ENCODE results near the gene SRSF1. TPM values are rescaled to one million over a fixed set of nuclear protein-coding genes. Genes with fewer than 3 reads are reported as not detected.

SRSF1 gene
- total RNA-seq, 2 experiments from 2014 or later: 531 to 582 TPM

DNA sequence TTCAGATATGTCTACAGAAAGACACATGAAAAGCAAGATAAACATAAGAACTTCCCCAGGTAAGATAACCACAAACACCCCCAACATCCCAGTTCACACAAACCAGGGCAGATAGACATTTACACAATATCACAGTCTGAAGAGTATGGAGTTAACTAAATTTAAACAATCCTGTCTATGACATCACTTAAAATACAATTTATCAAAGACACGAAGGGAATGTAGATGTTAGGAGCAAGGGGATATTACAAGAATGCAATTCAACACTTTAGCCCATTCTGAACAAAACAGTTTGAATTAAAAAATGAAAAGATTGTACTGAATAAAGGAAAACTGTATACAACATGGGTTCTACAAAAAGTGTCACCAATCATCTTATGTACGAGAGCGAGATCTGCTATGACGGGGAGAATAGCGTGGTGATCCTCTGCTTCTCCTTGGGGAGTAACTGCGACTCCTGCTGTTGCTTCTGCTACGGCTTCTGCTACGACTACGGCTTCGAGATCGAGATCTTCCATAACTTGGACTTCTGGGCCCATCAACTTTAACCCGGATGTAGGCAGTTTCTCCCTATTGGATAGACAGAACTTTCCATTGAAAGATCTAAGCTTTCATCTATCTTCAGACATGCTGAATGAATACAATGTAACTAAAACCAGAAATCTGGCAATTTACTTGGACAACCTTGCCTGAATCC lies 1.9 kb downstream of the SRSF1 start:
- BruUV-seq (replicated peaks): TSS peak; percentile 42
- Histone ChIP-seq H3K36me3 (ENCODE audit: insufficient read depth, low read length) (peaks cover 68% of the 10 kb centered on the region), H2AFZ (ENCODE audit: low read length) (no peak overlapping the region), H3K4me2 (ENCODE audit: low read length) (peak overlapping the region; percentile 83), H3K27ac (ENCODE audit: low read depth, low read length, poor library complexity, severe bottlenecking) (peak overlapping the region; percentile 89), H3K4me1 (ENCODE audit: insufficient read depth, low read length, poor library complexity, severe bottlenecking) (peaks cover 62% of the 10 kb centered on the region), H3K79me2 (ENCODE audit: insufficient read depth, low read depth, low read length) (peaks cover 81% of the 10 kb centered on the region), H3K4me3 (ENCODE audit: low read depth, low read length, poor library complexity, severe bottlenecking) (peak overlapping the region; percentile 96), H4K20me1 (ENCODE audit: insufficient read depth, low read length) (peaks cover 58% of the 10 kb centered on the region), H3K9me3 (ENCODE audit: low read length) (no peaks in the 10 kb centered on the region), H3K9me2 (ENCODE audit: insufficient read depth, low read length) (no peaks in the 10 kb centered on the region)
- intact Hi-C loops (cut with micrococcal nuclease; ENCODE audit: unreplicated experiment): loop anchor here (10.0 kb wide), 1 partner anchor 450 kb away; no protein-coding TSS in a partner anchor
- ChIA-PET CTCF (ENCODE audit: unreplicated experiment) (no interaction called here), POLR2A (interaction anchor here (1.4 kb wide), 1 partner anchor 11 kb away, joined by 6 read pairs; no protein-coding TSS in a partner anchor)
- no peak for DNase-seq (ENCODE audit: low spot score)
- no peak for TF ChIP-seq EZH2phosphoT487 (IDR thresholded peaks at IDR 0.05; ENCODE audit: borderline replicate concordance, low read depth, low read length)
- TF ChIP-seq, protein P1, sequence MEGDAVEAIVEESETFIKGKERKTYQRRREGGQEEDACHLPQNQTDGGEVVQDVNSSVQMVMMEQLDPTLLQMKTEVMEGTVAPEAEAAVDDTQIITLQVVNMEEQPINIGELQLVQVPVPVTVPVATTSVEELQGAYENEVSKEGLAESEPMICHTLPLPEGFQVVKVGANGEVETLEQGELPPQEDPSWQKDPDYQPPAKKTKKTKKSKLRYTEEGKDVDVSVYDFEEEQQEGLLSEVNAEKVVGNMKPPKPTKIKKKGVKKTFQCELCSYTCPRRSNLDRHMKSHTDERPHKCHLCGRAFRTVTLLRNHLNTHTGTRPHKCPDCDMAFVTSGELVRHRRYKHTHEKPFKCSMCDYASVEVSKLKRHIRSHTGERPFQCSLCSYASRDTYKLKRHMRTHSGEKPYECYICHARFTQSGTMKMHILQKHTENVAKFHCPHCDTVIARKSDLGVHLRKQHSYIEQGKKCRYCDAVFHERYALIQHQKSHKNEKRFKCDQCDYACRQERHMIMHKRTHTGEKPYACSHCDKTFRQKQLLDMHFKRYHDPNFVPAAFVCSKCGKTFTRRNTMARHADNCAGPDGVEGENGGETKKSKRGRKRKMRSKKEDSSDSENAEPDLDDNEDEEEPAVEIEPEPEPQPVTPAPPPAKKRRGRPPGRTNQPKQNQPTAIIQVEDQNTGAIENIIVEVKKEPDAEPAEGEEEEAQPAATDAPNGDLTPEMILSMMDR (conservative IDR thresholded peaks at IDR 0.05; ENCODE audit: low read length): no peak

GRCh38 chr17:58004060-58004459 lies 3.0 kb downstream of the SRSF1 start:
- POLR2A ChIA-PET: no interaction called here
- Histone ChIP-seq H3K36me3 (ENCODE audit: insufficient read depth, low read length) (peaks cover 79% of the 10 kb centered on the region), H2AFZ (ENCODE audit: low read length) (no peak overlapping the region), H3K9me3 (ENCODE audit: low read length) (no peaks in the 10 kb centered on the region), H3K9me2 (ENCODE audit: insufficient read depth, low read length) (no peaks in the 10 kb centered on the region), H3K4me2 (ENCODE audit: low read length) (peak overlapping the region; percentile 83), H4K20me1 (ENCODE audit: insufficient read depth, low read length) (peaks cover 68% of the 10 kb centered on the region), H3K4me1 (ENCODE audit: insufficient read depth, low read length, poor library complexity, severe bottlenecking) (peaks cover 69% of the 10 kb centered on the region), H3K27ac (ENCODE audit: low read depth, low read length, poor library complexity, severe bottlenecking) (peak overlapping the region; percentile 2), H3K4me3 (ENCODE audit: low read depth, low read length, poor library complexity, severe bottlenecking) (peak overlapping the region; percentile 96), H3K79me2 (ENCODE audit: insufficient read depth, low read depth, low read length) (peaks cover 91% of the 10 kb centered on the region)
- intact Hi-C loops (cut with micrococcal nuclease; ENCODE audit: unreplicated experiment): loop anchor here (10.0 kb wide), 1 partner anchor 449 kb away; no protein-coding TSS in a partner anchor
- no peak for TF ChIP-seq EZH2phosphoT487 (IDR thresholded peaks at IDR 0.05; ENCODE audit: borderline replicate concordance, low read depth, low read length)
- TF ChIP-seq, protein P1 (conservative IDR thresholded peaks at IDR 0.05; ENCODE audit: low read length): no peak
- CTCF ChIA-PET (ENCODE audit: unreplicated experiment): no interaction called here
- no peak for DNase-seq (ENCODE audit: low spot score)
- no TSS peak for BruUV-seq (replicated peaks)

DNA sequence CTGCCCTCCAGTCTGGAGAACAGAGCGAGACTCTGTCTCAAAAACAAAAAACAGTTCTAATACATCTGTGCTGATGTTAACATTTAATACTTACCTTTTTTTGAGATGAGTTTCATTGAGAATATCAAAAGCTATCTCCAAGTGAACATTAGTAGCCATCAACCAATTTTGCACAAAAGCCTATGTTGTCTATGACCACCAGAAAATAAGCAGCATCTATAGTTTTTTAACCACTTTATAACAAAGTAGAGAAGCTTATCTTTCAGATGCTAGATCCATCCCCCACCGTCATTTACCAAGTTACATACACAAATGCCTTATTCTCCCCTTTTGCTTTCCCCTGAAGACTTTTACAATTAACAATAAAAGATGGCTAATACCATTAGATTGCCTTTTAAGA lies 4.1 kb downstream of the SRSF1 start:
- no peaks in the 10 kb centered on the region for H3K9me3 ChIP-seq (ENCODE audit: low read length)
- intact Hi-C loops (cut with micrococcal nuclease; ENCODE audit: unreplicated experiment): loop anchor here (10.0 kb wide), 1 partner anchor 448 kb away; no protein-coding TSS in a partner anchor
- H3K4me2 ChIP-seq (ENCODE audit: low read length): peak overlapping the region; percentile 83
- no peak for DNase-seq (ENCODE audit: low spot score)
- peaks cover 90% of the 10 kb centered on the region for H3K36me3 ChIP-seq (ENCODE audit: insufficient read depth, low read length)
- peak overlapping the region; percentile 96 for H3K4me3 ChIP-seq (ENCODE audit: low read depth, low read length, poor library complexity, severe bottlenecking)
- peaks cover 88% of the 10 kb centered on the region for H3K79me2 ChIP-seq (ENCODE audit: insufficient read depth, low read depth, low read length)
- no peak overlapping the region for H3K27ac ChIP-seq (ENCODE audit: low read depth, low read length, poor library complexity, severe bottlenecking)
- peaks cover 75% of the 10 kb centered on the region for H4K20me1 ChIP-seq (ENCODE audit: insufficient read depth, low read length)
- TF ChIP-seq, protein P1 (conservative IDR thresholded peaks at IDR 0.05; ENCODE audit: low read length): no peak
- TF ChIP-seq EZH2phosphoT487 (IDR thresholded peaks at IDR 0.05; ENCODE audit: borderline replicate concordance, low read depth, low read length): no peak
- H3K9me2 ChIP-seq (ENCODE audit: insufficient read depth, low read length): no peaks in the 10 kb centered on the region
- H3K4me1 ChIP-seq (ENCODE audit: insufficient read depth, low read length, poor library complexity, severe bottlenecking): peaks cover 62% of the 10 kb centered on the region
- no TSS peak for BruUV-seq (replicated peaks)
- ChIA-PET CTCF (ENCODE audit: unreplicated experiment) (no interaction called here), POLR2A (interaction anchor here (1.9 kb wide), 1 partner anchor 17 kb away, joined by 7 read pairs; no protein-coding TSS in a partner anchor)
- no peak overlapping the region for H2AFZ ChIP-seq (ENCODE audit: low read length)
